Small intestine (tissue), 7 donors: ENCODE data around the gene AHR. TPM values are rescaled to one million over a fixed set of nuclear protein-coding genes. Genes with fewer than 3 reads are reported as not detected.

Source experiments
- DNase-seq, 2 donors: peaks; one replicate each; pipeline versions ENCODE4 v3.0.0 to v3.0.0-alpha.2; 2013
- FAIRE-seq: peaks from 2 replicates; lab custom pipeline; 2012; peaks lifted over from hg19 to GRCh38; lab: Jason Lieb, UNC
- H3K27ac ChIP-seq, 3 donors: one replicate each; pipeline ENCODE4 v1.5.1; 2013; ENCODE audit warnings: low read length in 2 of 3, mild to moderate bottlenecking in 2 of 3, control low read depth in 1 of 3, inconsistent platforms in 1 of 3, low read depth in 1 of 3, moderate library complexity in 1 of 3
- H3K27me3 ChIP-seq, 3 donors: one replicate each; pipeline ENCODE4 v1.6.1; 2013; ENCODE audit warnings: low read length in 3 of 3, inconsistent platforms in 1 of 3; ENCODE audit not compliant: control insufficient read depth in 3 of 3, insufficient read depth in 3 of 3
- H3K36me3 ChIP-seq, 3 donors: one replicate each; pipeline ENCODE4 v1.6.1; 2013; ENCODE audit warnings: low read length in 3 of 3, inconsistent platforms in 1 of 3, low read depth in 1 of 3, mild to moderate bottlenecking in 1 of 3, moderate library complexity in 1 of 3; ENCODE audit not compliant: control insufficient read depth in 3 of 3, insufficient read depth in 2 of 3
- H3K4me1 ChIP-seq, 3 donors: one replicate each; pipeline ENCODE4 v1.6.1; 2013; ENCODE audit warnings: low read length in 2 of 3, inconsistent platforms in 1 of 3, low read depth in 1 of 3, mild to moderate bottlenecking in 1 of 3, moderate library complexity in 1 of 3; ENCODE audit not compliant: control insufficient read depth in 3 of 3, insufficient read depth in 2 of 3
- H3K4me3 ChIP-seq, 3 donors: one replicate each; pipeline ENCODE4 v1.5.1; 2013; ENCODE audit warnings: low read length in 3 of 3, control low read depth in 1 of 3, inconsistent platforms in 1 of 3, low read depth in 1 of 3, mild to moderate bottlenecking in 1 of 3, moderate library complexity in 1 of 3
- H3K9me3 ChIP-seq, 2 donors: one replicate each; pipeline ENCODE4 v1.6.1; 2013; ENCODE audit warnings: low read depth in 1 of 2, low read length in 1 of 2; ENCODE audit not compliant: control insufficient read depth in 2 of 2, insufficient read depth in 1 of 2
- WGBS, 3 donors: extraction: QIAGEN DNeasy Blood & Tissue Kit; methylation state at CpG; one replicate each; pipeline ENCODE4 v1.1.7; 2013; 5-methylcytosine and 5-hydroxymethylcytosine counted together
- polyA plus RNA-seq, 4 donors: library from polyadenylated mRNA; stranded (reverse) in 3 of 4; unstranded in 1 of 4; fragments of 200-250 nt in 3 of 4; fragments of 120-200 nt in 1 of 4; gene quantifications; one replicate each; pipeline versions ENCODE4 v1.2.1 to v1.2.3, GENCODE V29; 2013
- donor health status: healthy with polysubstance abuse.
- donor health status: control.
- donor health status: control.
- donor health status: Bipolar disorder and iron deficiency.
- donor health status: healthy.

The AHR gene
- polyA plus RNA-seq, 4 donors, result 10.1 to 26.2 (median 12.4) TPM

DNA sequence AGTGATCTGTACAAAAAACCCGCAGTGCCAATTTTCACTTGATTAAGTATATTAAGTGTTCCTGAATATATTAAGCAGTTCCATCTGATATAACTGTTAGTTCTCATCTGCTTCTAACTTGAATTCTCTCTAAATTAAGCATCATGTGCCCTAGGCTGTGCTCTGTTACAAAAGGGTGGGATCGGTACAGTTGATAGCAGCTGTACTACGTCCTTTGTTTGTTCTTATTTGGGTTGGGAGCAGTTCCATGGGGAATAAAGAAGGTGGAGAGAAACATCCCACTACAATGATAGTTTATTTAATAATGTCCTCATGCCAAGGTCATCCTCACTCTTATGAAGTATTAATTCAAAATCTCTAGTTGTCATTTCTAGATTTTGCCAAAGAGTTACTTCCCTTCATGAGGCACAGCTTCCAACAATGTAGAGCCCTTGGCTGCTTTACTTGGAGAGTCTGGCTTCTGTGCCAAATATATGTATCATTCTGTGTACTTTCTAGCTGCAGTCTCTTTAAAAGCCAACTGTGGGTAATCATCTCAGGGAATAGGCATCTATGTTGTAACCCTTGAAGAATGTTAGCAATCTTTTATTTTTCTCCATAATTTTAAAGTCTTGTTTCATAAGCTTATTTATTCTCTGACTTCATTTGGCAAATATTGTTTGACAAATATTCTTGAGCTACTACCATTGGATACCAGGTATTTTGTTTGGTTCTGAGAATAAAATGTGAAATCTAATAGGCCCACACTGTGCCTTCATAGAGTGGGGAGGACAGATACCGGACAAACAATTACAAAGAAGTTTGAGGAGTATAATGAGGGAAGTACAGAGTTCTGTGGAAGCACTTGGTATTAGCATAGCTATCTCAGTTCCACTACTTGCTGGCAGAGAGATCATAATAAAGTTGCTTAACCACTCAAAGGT, 22.4 kb upstream of the AHR start:
- no peaks in the 10 kb centered on the region for H3K36me3 ChIP-seq
- 46 to 63% (median 51%) methylated on average over 4 of the region's 4 CpGs for WGBS, 3 donors
- FAIRE-seq (no peak), DNase-seq (peak; percentile 50 to 62)
- H3K4me3 ChIP-seq, result no peak overlapping the region
- peaks cover 0 to 7% (median 0%) of the 10 kb centered on the region in 3 donors for H3K4me1 ChIP-seq
- H3K27me3 ChIP-seq, result no peaks in the 10 kb centered on the region
- peaks cover 0 to 10% of the 10 kb centered on the region in 2 donors for H3K9me3 ChIP-seq
- peak overlapping the region in 2 of 3 donors; percentile 17 to 66 for H3K27ac ChIP-seq

DNA sequence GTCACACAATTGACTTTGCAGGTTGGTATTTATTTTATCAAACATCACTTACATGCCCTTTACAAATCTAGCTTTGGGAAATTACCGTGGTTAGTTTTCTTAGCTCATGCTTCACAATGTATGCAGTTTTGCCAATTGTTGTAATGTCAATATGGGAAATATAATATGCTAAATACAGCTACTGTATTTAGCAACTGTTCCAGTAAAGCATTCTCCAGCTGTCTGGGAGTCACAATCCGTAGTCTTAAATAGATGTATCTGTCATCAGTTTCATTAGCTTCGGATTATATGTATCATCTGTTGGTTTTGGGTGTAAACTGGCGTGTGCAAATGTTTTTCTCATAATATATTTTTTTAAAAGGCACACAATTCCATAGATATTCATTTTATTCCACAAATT, 19.4 kb upstream of the AHR start:
- no peaks in the 10 kb centered on the region for H3K36me3 ChIP-seq
- H3K27ac ChIP-seq, result no peak overlapping the region
- DNase-seq (no peak), FAIRE-seq (no peak)
- peaks cover 0 to 7% (median 0%) of the 10 kb centered on the region in 3 donors for H3K4me1 ChIP-seq
- WGBS, 3 donors, result 78 to 90% (median 79%) methylated on average over 4 of the region's 4 CpGs
- no peaks in the 10 kb centered on the region for H3K9me3 ChIP-seq
- H3K4me3 ChIP-seq, result no peak overlapping the region
- H3K27me3 ChIP-seq, result no peaks in the 10 kb centered on the region

- no peak overlapping the region for H3K4me3 ChIP-seq
Observed at GRCh38 chr7:17289074-17289645, 9.3 kb upstream of the AHR start.

DNA sequence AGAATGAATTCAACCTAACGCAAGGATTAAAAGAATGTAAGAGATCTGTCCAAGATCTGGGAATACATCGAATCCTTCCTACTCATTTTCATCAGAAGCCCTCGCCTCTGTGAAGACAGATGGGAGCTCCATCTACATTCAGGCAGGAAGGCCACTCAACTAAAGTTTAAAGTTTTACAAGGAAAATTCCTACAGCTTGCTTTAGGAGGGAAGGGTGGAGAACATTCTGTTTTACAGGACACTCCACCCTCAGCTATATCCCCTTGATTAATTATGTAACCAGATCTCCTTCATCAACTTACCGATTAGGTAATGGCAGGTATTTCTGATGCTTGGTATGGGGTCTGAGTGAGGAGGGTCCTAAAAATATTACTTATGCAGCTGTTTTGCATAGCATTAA, 5.6 kb upstream of the AHR start:
- H3K36me3 ChIP-seq, result no peaks in the 10 kb centered on the region
- DNase-seq, result no peak
- H3K4me3 ChIP-seq, result no peak overlapping the region
- peaks cover 0 to 8% (median 0%) of the 10 kb centered on the region in 3 donors for H3K4me1 ChIP-seq
- 86 to 95% (median 91%) methylated on average over 4 of the region's 4 CpGs for WGBS, 3 donors
- no peak overlapping the region for H3K27ac ChIP-seq
- peaks cover 0 to 3% of the 10 kb centered on the region in 2 donors for H3K9me3 ChIP-seq
- no peaks in the 10 kb centered on the region for H3K27me3 ChIP-seq
- FAIRE-seq, result no peak

More at GRCh38 chr7:17289074-17289645, 9.3 kb upstream of the AHR start:
- no peaks in the 10 kb centered on the region for H3K36me3 ChIP-seq
- no peak overlapping the region for H3K27ac ChIP-seq
- H3K27me3 ChIP-seq, result no peaks in the 10 kb centered on the region
- H3K9me3 ChIP-seq, result no peaks in the 10 kb centered on the region
- peaks cover 0 to 4% (median 0%) of the 10 kb centered on the region in 3 donors for H3K4me1 ChIP-seq
- no peak for DNase-seq
- FAIRE-seq, result no peak

DNA sequence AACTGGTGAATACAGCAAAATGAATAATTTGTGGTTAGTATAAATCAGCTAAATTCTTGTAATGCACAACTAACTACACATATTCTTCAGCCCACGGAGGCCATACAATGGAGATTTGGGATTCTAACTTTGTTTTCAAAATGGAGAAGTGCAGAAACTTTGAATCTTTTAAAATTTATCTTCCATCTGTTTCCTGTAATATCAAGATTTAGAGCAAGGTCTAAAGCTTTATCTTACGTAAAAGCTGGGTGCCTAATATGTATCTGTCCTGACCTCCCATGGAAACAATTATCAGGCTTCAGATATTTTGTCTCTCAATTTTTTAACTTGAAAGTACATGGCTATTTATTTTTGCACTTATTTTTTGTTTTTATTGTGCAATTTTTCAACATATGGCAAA, 5.0 kb upstream of the AHR start:
- H3K4me3 ChIP-seq, result no peak overlapping the region
- no peak for DNase-seq
- 85 to 93% (median 87%) methylated on average over 2 of the region's 2 CpGs for WGBS, 3 donors
- no peaks in the 10 kb centered on the region for H3K36me3 ChIP-seq
- peaks cover 0 to 3% of the 10 kb centered on the region in 2 donors for H3K9me3 ChIP-seq
- H3K27ac ChIP-seq, result no peak overlapping the region
- FAIRE-seq, result peak; percentile 15
- H3K4me1 ChIP-seq, result peaks cover 0 to 8% (median 0%) of the 10 kb centered on the region in 3 donors
- H3K27me3 ChIP-seq, result no peaks in the 10 kb centered on the region

DNA sequence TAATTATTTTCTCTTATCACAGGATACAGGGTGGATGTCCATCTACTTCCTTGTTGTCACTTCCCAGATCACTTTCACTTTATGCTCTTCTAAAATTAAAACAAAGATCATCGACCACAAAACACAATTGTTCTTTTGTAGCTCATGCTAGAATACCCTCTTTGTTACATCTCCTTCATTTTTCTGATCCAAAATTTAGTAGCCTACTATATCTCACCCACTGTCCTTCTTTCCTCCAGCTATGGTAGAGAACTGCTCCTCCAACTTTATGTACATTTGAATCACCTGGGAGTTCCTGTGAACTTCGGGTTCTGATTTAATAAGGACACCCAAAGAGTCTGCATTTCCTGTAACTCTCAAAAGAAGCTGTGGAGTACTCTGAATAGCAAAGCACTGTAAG, 1.2 kb upstream of the AHR start:
- no peak overlapping the region for H3K4me3 ChIP-seq
- no peaks in the 10 kb centered on the region for H3K27me3 ChIP-seq
- DNase-seq, result peak in 1 of 2 donors; percentile 41
- peaks cover 0 to 3% of the 10 kb centered on the region in 2 donors for H3K9me3 ChIP-seq
- peaks cover 0 to 4% (median 2%) of the 10 kb centered on the region in 3 donors for H3K4me1 ChIP-seq
- H3K27ac ChIP-seq, result peak overlapping the region in 2 of 3 donors; percentile 12 to 60
- 25 to 38% (median 26%) methylated on average over 2 of the region's 2 CpGs for WGBS, 3 donors
- H3K36me3 ChIP-seq, result no peaks in the 10 kb centered on the region
- FAIRE-seq, result no peak

DNA sequence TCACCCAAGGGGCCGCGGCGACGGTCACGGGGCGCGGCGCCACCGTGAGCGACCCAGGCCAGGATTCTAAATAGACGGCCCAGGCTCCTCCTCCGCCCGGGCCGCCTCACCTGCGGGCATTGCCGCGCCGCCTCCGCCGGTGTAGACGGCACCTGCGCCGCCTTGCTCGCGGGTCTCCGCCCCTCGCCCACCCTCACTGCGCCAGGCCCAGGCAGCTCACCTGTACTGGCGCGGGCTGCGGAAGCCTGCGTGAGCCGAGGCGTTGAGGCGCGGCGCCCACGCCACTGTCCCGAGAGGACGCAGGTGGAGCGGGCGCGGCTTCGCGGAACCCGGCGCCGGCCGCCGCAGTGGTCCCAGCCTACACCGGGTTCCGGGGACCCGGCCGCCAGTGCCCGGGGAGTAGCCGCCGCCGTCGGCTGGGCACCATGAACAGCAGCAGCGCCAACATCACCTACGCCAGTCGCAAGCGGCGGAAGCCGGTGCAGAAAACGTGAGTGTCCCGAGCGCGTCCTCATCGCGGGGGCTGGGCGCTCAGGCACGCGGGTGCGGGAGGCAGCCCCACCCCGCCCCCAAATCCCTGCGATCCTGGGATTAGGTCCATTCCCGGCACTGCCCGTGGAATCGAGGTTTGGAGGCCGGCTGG, 509 bp downstream of the AHR start:
- DNase-seq, result peak in 1 of 2 donors; percentile 56
- Histone ChIP-seq H3K9me3 (peaks cover 0 to 3% of the 10 kb centered on the region in 2 donors), H3K36me3 (no peaks in the 10 kb centered on the region), H3K4me1 (peaks cover 0 to 4% (median 2%) of the 10 kb centered on the region in 3 donors), H3K27me3 (no peaks in the 10 kb centered on the region), H3K27ac (peak overlapping the region; percentile 95 to 99 (median 96)), H3K4me3 (peak overlapping the region; percentile 80 to 93 (median 90))
- FAIRE-seq, result no peak
- 0% methylated on average over 68 to 81 of the region's 81 CpGs for WGBS, 3 donors

- no peaks in the 10 kb centered on the region for H3K36me3 ChIP-seq
- peaks cover 0 to 3% of the 10 kb centered on the region in 2 donors for H3K9me3 ChIP-seq
- DNase-seq, result peak; percentile 51 to 64
- no peaks in the 10 kb centered on the region for H3K27me3 ChIP-seq
- peak overlapping the region; percentile 80 to 93 (median 90) for H3K4me3 ChIP-seq
- H3K27ac ChIP-seq, result peak overlapping the region; percentile 95 to 99 (median 96)
- WGBS, 3 donors, result 0 to 2% (median 0%) methylated on average over 13 of the region's 13 CpGs
- peaks cover 0 to 4% (median 2%) of the 10 kb centered on the region in 3 donors for H3K4me1 ChIP-seq
- no peak for FAIRE-seq
Observed at GRCh38 chr7:17299483-17299991, 1.1 kb downstream of the AHR start.
